GM19438 (cell line): ENCODE data around the gene FAM118B.

Experiments used
- ATAC-seq: cut with Tn5 transposase; IDR thresholded peaks from one replicate; pipeline ENCODE4 v1.9.1; 2021; ENCODE audit warnings: low read depth; ENCODE audit not compliant: unreplicated experiment

FAM118B gene

GRCh38 chr11:126211236-126212088 lies at the start of gene FAM118B, which contains the start of gene RPUSD4:
Gene FAM118B, plus strand, starts transcription at chr11:126211782. Its CDS starts 23,220 bp downstream, at chr11:126235002.
Gene RPUSD4, minus strand, starts transcription at chr11:126211650. Its CDS starts 12 bp downstream, at chr11:126211638.
- ATAC-seq, result peak; percentile 96

DNA sequence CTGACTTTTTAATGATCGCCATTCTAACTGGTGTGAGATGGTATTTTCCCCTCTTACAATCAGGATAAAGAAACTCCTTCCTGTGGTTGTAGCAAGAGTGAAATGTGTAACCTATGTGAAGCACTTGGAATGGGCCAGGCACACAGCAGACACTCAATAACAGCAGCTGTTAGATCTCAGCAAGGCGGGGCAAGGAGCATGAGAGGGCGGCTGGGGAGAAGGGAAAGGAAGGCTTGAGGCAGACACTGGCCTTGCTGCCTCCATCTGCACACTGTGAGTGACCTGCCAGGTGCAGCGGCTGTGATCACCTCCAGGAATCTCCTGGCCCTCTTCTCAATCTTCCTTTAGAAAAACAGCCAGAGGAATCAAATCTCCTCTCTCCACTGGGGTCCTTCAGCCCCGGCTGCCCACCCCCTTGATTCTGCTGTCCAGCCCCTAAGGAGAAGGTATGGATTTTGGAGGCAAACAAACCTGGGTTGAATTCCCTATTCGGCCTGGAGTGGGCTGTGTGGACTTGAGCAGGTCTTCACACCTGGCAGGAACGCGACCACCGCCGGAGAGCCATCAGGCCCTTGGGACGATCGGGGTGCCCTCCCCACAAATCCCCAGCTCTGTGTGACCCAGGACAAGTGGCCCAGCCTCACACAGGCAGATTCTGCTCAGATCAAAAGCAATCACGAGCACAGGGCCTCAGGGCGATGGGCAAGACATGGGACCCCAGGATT lies 49.1 kb upstream of the FAM118B start:
- no peak for ATAC-seq

- no peak for ATAC-seq
These were observed 48.4 kb upstream of the FAM118B start for GRCh38 chr11:126163074-126163700.

- no peak for ATAC-seq
These were observed 47.8 kb upstream of the FAM118B start for GRCh38 chr11:126163779-126164178.

DNA sequence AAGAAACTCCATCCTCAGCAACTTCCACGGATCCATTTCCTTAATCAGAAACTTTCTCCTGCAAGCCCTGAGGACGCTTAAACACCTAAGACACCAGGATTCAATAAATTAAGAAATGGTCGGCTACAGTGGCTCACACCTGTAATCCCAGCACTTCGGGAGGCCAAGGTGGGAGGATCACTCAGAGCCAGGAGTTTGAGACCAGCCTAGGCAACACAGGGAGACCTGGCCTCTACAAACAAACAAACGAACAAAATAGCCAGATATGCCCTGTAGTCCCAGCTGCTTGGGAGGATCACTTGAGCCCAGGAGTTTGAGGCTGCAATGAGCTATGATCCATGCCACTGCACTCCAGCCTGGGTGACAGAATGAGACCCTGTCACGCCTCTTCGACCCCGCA lies 46.8 kb upstream of the FAM118B start:
- ATAC-seq, result no peak

DNA sequence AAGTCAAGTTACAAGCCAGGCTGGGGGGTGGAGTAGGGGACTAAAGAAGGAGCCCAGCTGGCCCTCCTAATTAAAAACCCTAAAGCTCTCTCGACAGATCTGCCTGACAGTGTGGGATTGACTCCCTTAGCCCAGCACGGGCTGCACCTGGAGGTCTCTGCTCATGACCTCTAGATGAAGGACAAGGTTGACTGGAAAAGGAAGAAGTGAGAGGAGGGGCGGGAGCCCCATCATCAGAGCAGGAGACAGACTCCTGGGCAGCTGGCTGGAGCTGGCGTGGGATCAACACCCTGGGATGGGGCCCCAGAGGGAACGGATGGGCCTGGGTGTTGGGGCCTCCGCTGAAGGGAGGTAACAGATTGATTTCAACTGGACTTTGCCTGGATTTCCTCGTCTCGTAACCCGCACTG lies 46.3 kb upstream of the FAM118B start:
- no peak for ATAC-seq

- no peak for ATAC-seq
These were observed 45.8 kb upstream of the FAM118B start for GRCh38 chr11:126165757-126166156.

DNA sequence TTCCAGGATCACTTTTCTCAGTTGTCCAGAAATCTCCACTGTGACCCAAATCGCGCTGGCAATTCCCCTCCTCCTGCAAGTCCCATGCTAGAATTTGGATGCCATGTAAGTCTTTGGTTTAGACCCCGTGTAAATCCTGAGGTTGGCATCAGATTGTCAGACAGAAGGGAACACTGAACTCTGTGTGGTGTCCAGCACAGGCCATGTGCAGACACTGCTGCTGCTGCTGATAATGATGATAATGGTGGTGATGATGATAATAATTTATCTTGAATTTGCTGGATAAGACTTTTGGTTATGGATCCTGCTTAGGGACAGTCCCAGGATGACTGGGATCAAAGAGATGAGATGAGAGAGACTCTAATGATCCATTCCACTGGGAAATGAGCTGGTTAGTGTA lies 45.2 kb upstream of the FAM118B start:
- ATAC-seq, result no peak

- ATAC-seq, result no peak
These were observed 44.1 kb upstream of the FAM118B start for GRCh38 chr11:126167488-126167887.

- no peak for ATAC-seq
These were observed 42.3 kb upstream of the FAM118B start for GRCh38 chr11:126169291-126169690.

DNA sequence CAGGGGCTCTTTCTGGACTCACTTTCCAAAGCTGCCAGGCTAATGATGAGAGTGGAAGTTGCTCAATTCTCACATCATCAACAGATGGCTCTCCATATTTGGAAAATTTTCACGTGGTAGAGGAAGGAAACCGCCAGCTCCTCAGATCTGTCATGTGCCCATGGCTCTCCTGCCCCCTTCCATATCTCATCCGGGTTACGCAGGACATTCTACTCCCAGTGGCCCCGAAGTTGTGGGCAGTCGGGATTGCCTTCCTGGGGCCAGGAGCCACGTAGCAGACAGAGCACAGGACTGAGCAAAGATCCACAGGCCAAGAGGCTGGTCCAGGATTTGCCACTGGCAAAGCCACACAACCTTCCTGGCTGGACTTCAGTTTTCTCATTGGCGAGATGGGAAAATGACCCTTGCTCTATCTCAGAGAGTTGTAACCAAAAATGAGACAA lies 39.0 kb upstream of the FAM118B start:
- ATAC-seq, result no peak

- ATAC-seq, result no peak
These were observed 38.3 kb upstream of the FAM118B start for GRCh38 chr11:126173257-126173656.

- ATAC-seq, result no peak
These were observed 36.8 kb upstream of the FAM118B start for GRCh38 chr11:126174816-126175215.

DNA sequence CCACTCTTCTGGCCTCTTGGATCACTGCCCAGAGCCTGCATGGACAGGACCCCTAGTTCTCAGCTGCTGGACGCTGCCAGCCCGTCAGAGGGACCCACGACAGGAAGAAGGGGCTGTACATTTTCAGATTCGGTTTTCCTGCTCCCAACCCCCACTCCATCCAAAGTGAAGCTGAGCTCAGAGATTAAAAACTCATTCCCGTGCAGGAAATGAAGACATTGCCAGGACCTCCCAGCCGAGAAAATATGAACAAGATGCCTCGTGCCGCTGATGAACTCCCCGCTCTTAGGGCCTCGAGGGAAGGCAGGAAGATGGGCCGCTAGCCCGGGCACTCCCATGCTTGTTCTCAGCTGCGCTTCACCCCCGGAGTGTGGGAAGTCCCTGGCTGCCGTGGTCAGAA lies 36.2 kb upstream of the FAM118B start:
- no peak for ATAC-seq

- no peak for ATAC-seq
These were observed 34.6 kb upstream of the FAM118B start for GRCh38 chr11:126176853-126177470.

- ATAC-seq, result peak; percentile 92
These were observed 29.4 kb upstream of the FAM118B start for GRCh38 chr11:126181939-126182730.

DNA sequence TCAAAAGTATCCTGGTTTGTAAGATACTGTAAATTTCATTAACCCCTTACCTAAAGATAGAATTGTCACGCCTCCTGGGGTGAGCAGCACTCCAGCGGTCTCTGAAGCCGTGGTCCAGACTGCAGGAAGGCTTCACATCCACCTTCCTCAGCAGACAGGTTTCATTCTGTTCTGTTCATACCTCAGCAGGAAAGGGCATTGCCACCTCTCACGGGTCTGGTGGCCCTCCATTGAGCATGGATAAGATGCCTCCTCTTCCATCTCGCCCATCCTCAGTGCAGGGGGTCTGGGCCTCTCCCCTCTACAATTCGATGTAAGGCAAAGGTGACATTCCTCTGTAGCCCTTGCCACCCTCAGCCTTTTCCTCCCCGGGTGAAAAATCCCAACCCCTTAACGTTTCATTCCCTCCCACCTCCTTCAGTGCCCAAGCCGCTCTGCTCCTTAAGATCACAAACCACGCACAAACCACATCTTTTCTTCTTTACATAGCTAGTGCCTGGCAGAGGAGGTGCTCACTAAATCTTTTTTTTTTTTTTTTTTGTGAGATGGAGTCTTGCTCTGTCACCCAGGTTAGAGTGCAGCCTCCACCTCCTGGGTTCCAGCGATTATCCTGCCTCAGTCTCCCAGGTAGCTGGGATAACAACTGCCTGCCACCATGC lies 28.7 kb upstream of the FAM118B start:
- no peak for ATAC-seq

GRCh38 chr11:126185259-126186024 lies 26.1 kb upstream of the FAM118B start:
- ATAC-seq, result no peak
